Prostate gland (tissue), 2 donors: ENCODE data around the gene CPSF6.

ENCODE experiments used
- POLR2AphosphoS5 ChIP-seq: sonication (generic); formaldehyde crosslinking; IDR thresholded peaks from one replicate; pipeline ENCODE4 v1.6.1; 2017; ENCODE audit warnings: antibody characterized with exemption
- TF ChIP-seq, protein P1 (sequence below), 4 experiments: fragments of 200-600 bp in 2 of 4; fragments of 450-650 bp in 2 of 4; sonication (generic) in 2 of 4; IDR thresholded peaks; 1 replicate in 3 of 4; 2 replicates in 1 of 4; pipeline ENCODE4 v1.5.1; 2016 to 2019; ENCODE audit warnings: antibody characterized with exemption in 4 of 4, mild to moderate bottlenecking in 2 of 4, moderate library complexity in 2 of 4

DNA sequence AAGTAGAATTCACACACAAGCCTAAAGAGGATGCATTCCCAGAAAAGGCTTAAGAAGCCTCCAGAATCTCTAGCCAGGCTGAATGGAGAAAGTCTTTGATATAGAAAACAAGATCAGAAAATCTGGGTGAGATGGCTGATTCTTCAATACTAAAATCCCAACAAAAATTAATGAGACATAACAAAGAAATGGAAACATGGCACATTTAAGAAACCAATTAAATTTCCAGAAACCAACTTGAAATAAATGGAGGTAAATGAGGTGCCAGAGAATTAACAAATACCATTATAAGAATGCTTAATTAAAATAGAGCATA is 51.9 kb downstream of the CPSF6 start:
- TF ChIP-seq, protein P1, sequence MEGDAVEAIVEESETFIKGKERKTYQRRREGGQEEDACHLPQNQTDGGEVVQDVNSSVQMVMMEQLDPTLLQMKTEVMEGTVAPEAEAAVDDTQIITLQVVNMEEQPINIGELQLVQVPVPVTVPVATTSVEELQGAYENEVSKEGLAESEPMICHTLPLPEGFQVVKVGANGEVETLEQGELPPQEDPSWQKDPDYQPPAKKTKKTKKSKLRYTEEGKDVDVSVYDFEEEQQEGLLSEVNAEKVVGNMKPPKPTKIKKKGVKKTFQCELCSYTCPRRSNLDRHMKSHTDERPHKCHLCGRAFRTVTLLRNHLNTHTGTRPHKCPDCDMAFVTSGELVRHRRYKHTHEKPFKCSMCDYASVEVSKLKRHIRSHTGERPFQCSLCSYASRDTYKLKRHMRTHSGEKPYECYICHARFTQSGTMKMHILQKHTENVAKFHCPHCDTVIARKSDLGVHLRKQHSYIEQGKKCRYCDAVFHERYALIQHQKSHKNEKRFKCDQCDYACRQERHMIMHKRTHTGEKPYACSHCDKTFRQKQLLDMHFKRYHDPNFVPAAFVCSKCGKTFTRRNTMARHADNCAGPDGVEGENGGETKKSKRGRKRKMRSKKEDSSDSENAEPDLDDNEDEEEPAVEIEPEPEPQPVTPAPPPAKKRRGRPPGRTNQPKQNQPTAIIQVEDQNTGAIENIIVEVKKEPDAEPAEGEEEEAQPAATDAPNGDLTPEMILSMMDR (IDR thresholded peaks at IDR 0.05) = no peak
- no peak for TF ChIP-seq POLR2AphosphoS5
